Vagina (tissue), 2 donors: ENCODE results near the gene PARP9.

Source experiments
- CTCF ChIP-seq, 3 experiments: fragments of 450-650 bp in 2 of 3; fragments of 200-600 bp in 1 of 3; sonication (generic) in 1 of 3; IDR thresholded peaks; one replicate each; pipeline ENCODE4 v1.5.1; 2017 to 2019; ENCODE audit warnings: antibody characterized with exemption in 3 of 3, mild to moderate bottlenecking in 2 of 3, moderate library complexity in 2 of 3
- POLR2A ChIP-seq, 2 donors: fragments of 450-650 bp; IDR thresholded peaks; one replicate each; pipeline ENCODE4 v1.6.1; 2017; ENCODE audit warnings: antibody characterized with exemption in 2 of 2, mild to moderate bottlenecking in 2 of 2, moderate library complexity in 2 of 2
- POLR2AphosphoS5 ChIP-seq, 2 donors: sonication (generic); formaldehyde crosslinking; IDR thresholded peaks; one replicate each; pipeline ENCODE4 v1.9.0; 2017; ENCODE audit warnings: antibody characterized with exemption in 2 of 2, mild to moderate bottlenecking in 2 of 2, low read depth in 1 of 2; ENCODE audit not compliant: insufficient read depth in 1 of 2

GRCh38 chr3:122568755-122569154, 4.7 kb upstream of the PARP9 start:
- TF ChIP-seq POLR2A (IDR thresholded peaks at IDR 0.05) (no peak), POLR2AphosphoS5 (IDR thresholded peaks at IDR 0.05; ENCODE audit: insufficient read depth in 1 of 2, low read depth in 1 of 2) (no peak), CTCF (IDR thresholded peaks at IDR 0.05) (no peak)
